ENCODE data around the gene GPR132.

DNA sequence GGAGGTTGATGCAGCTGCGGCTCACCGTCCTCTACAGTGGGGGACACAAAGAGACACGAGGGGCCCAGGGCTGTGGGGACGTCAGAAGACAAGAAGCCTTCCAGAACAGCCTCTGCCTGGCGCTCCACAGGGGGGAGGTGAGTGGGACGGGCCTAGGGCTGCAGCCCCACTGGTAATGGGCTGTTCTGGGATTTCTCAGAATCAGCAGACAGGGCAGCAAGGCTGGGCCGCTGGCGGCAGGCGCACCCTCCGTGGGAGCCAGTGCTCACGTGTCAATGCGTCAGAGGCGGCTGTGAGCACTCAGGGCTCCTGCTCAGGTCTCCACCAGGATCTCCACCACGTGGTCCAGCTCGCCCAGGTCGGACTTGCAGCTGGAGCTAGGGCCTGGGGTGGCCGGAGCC is 54.3 kb downstream of the GPR132 start:
- TF ChIP-seq, protein P1, sequence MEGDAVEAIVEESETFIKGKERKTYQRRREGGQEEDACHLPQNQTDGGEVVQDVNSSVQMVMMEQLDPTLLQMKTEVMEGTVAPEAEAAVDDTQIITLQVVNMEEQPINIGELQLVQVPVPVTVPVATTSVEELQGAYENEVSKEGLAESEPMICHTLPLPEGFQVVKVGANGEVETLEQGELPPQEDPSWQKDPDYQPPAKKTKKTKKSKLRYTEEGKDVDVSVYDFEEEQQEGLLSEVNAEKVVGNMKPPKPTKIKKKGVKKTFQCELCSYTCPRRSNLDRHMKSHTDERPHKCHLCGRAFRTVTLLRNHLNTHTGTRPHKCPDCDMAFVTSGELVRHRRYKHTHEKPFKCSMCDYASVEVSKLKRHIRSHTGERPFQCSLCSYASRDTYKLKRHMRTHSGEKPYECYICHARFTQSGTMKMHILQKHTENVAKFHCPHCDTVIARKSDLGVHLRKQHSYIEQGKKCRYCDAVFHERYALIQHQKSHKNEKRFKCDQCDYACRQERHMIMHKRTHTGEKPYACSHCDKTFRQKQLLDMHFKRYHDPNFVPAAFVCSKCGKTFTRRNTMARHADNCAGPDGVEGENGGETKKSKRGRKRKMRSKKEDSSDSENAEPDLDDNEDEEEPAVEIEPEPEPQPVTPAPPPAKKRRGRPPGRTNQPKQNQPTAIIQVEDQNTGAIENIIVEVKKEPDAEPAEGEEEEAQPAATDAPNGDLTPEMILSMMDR (IDR thresholded peaks at IDR 0.05), result no peak
- TF ChIP-seq EP300 (IDR thresholded peaks at IDR 0.05), result no peak
- no peak for TF ChIP-seq POLR2A (IDR thresholded peaks at IDR 0.05)
- peak in 2 of 3 donors; percentile 19 to 31 for TF ChIP-seq POLR2AphosphoS5 (IDR thresholded peaks at IDR 0.05)

Measured in stomach (tissue), 4 donors.